Prostate gland (tissue), 2 donors: Measurements from ENCODE around the gene C1orf50. TPM values are rescaled to one million over a fixed set of nuclear protein-coding genes. Genes with fewer than 3 reads are reported as not detected.

Source experiments
- DNase-seq: peaks from one replicate; pipeline ENCODE4 v3.0.0-alpha.2; 2019; ENCODE audit warnings: low spot score
- H3K27ac ChIP-seq, 2 donors: fragments of 200-600 bp; sonication (generic); 2 replicates each; pipeline ENCODE4 v1.5.1; 2017 to 2019
- H3K27me3 ChIP-seq: fragments of 200-600 bp; sonication (generic); replicated peaks from 2 replicates; pipeline ENCODE4 v1.5.1; 2019; ENCODE audit not compliant: insufficient read depth
- H3K36me3 ChIP-seq, 2 donors: fragments of 200-600 bp; sonication (generic); 1 replicate in 1 of 2; 2 replicates in 1 of 2; pipeline versions ENCODE4 v1.5.1 to v1.8.1; 2017 to 2019
- H3K4me1 ChIP-seq: fragments of 200-600 bp; sonication (generic); replicated peaks from 2 replicates; pipeline ENCODE4 v1.5.1; 2019
- H3K4me3 ChIP-seq, 2 donors: fragments of 200-600 bp; sonication (generic); 2 replicates each; pipeline ENCODE4 v1.5.1; 2017 to 2019
- H3K9me3 ChIP-seq: fragments of 200-600 bp; sonication (generic); 2 replicates; pipeline ENCODE4 v1.5.1; 2017
- POLR2A ChIP-seq: fragments of 450-650 bp; IDR thresholded peaks from one replicate; pipeline ENCODE4 v1.6.1; 2016; ENCODE audit warnings: antibody characterized with exemption, mild to moderate bottlenecking
- POLR2AphosphoS5 ChIP-seq: sonication (generic); formaldehyde crosslinking; IDR thresholded peaks from one replicate; pipeline ENCODE4 v1.6.1; 2017; ENCODE audit warnings: antibody characterized with exemption
- WGBS: methylation state at CpG from one replicate; pipeline ENCODE4 v1.1.5; 2018; 5-methylcytosine and 5-hydroxymethylcytosine counted together
- intact Hi-C: fragments of 100-400 bp; cut with DNase I; formaldehyde crosslinking; loops from one replicate; pipeline ENCODE4 v1.14.2; 2022
- total RNA-seq, 2 donors: library from RNA; depleted of rRNA; stranded (reverse); fragments of >200 nt; gene quantifications; one replicate each; pipeline ENCODE4 v1.1.0, GENCODE V29; 2016
- TF ChIP-seq, protein P1 (sequence below), 4 experiments: fragments of 200-600 bp in 2 of 4; fragments of 450-650 bp in 2 of 4; sonication (generic) in 2 of 4; IDR thresholded peaks; 1 replicate in 3 of 4; 2 replicates in 1 of 4; pipeline ENCODE4 v1.5.1; 2016 to 2019; ENCODE audit warnings: antibody characterized with exemption in 4 of 4, mild to moderate bottlenecking in 2 of 4, moderate library complexity in 2 of 4

C1orf50 gene
- total RNA-seq, 2 donors from 2014 or later, result 3.3 to 3.6 TPM

DNA sequence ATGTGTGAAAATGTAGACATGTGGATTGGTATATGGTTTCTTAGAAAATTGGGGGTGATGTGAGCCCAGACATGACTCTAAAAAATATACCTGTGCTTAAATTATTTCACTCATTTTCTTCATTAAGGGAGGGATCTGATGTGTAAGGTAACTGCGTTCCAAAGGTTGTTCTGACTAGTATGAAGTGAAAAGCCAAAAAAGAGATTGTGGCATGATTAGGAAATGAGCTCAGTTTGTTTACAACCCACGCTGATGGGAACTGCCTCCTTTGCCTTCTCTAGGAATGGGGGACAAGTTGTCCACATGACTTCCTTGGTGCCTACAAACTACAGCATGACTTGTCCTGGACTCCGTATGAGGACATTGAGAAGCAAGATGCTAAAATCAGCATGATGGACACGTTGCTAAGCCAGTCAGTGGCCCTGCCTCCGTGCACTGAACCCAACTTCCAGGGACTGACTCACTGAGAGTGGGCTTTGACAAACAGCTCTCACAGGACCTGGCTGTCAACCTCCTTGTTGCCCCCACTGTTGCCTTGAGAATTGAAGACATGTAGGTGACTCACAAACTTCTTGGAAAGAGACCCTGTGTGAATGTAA, 8.0 kb downstream of the C1orf50 start:
- intact Hi-C loops, result loop anchor here (5.0 kb wide), 1 partner anchor 297 kb away; no protein-coding TSS in a partner anchor
- no peak for DNase-seq
- H3K4me1 ChIP-seq, result no peaks in the 10 kb centered on the region

DNA sequence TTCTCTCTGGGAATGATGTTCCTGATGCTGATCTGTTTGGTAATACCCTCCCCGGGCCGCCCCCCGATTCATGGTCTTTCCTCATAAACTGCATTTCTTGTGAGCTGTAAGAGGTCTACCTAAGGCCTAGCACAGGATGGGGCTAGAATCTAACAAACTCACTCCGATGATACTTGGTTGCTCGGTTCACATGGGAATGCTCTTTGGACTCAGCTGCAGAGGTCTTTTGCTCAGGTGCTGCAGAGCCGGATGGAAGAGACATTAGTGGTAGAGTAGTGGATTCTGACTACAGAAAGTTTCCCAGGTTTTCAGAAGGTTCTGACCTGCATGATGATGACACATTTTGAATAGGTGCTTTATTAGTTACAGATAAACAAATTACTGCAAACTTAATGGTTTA, 9.5 kb downstream of the C1orf50 start:
- no peak overlapping the region for H3K27ac ChIP-seq
- no peaks in the 10 kb centered on the region for H3K27me3 ChIP-seq
- H3K36me3 ChIP-seq, result peaks cover 7% of the 10 kb centered on the region in 2 donors
- TF ChIP-seq, protein P1, sequence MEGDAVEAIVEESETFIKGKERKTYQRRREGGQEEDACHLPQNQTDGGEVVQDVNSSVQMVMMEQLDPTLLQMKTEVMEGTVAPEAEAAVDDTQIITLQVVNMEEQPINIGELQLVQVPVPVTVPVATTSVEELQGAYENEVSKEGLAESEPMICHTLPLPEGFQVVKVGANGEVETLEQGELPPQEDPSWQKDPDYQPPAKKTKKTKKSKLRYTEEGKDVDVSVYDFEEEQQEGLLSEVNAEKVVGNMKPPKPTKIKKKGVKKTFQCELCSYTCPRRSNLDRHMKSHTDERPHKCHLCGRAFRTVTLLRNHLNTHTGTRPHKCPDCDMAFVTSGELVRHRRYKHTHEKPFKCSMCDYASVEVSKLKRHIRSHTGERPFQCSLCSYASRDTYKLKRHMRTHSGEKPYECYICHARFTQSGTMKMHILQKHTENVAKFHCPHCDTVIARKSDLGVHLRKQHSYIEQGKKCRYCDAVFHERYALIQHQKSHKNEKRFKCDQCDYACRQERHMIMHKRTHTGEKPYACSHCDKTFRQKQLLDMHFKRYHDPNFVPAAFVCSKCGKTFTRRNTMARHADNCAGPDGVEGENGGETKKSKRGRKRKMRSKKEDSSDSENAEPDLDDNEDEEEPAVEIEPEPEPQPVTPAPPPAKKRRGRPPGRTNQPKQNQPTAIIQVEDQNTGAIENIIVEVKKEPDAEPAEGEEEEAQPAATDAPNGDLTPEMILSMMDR (IDR thresholded peaks at IDR 0.05), result no peak
- TF ChIP-seq POLR2AphosphoS5, result no peak
- no peak for DNase-seq
- intact Hi-C loops, result loop anchor here (5.0 kb wide), 1 partner anchor 296 kb away; no protein-coding TSS in a partner anchor
- H3K4me1 ChIP-seq, result no peaks in the 10 kb centered on the region
- no peaks in the 10 kb centered on the region for H3K9me3 ChIP-seq
- H3K4me3 ChIP-seq, result no peak overlapping the region
- 95% methylated on average over 6 of the region's 6 CpGs for WGBS

More for the DNA sequence above, 8.0 kb downstream of the C1orf50 start:
- no peak overlapping the region for H3K4me3 ChIP-seq
- no peak overlapping the region for H3K27ac ChIP-seq
- peaks cover 7% of the 10 kb centered on the region in 2 donors for H3K36me3 ChIP-seq
- TF ChIP-seq POLR2AphosphoS5 (no peak), POLR2A (no peak)
- TF ChIP-seq, protein P1 (IDR thresholded peaks at IDR 0.05), result no peak
- H3K9me3 ChIP-seq, result no peaks in the 10 kb centered on the region
- H3K27me3 ChIP-seq, result no peaks in the 10 kb centered on the region
- 83% methylated on average over 5 of the region's 5 CpGs for WGBS

DNA sequence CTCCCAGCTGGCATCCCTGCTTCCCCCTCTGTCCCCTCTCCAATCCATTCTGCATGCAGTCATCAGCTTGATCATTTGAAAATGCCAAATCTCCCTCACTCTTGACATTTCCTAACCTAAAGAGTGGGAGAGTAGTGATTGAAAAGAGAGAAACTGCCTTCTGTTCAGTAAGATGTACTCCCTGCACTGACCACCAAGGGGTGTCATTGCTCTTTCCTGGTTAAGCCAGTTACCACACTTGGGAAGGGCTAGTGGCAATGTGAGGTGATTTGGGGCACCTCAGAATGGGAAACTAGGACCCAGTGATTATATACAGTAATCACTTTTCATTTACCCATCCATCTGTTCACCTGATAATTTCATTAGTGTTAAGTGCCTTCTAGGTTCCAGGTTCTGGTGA, 10.8 kb downstream of the C1orf50 start:
- no peak for TF ChIP-seq POLR2AphosphoS5
- TF ChIP-seq, protein P1 (IDR thresholded peaks at IDR 0.05), result peak in 3 of 4 experiments; percentile 25 to 59 (median 46)
- intact Hi-C loops, result loop anchor here (5.0 kb wide), 1 partner anchor 294 kb away; no protein-coding TSS in a partner anchor
- no peak for DNase-seq
- H3K27me3 ChIP-seq, result no peaks in the 10 kb centered on the region
- H3K4me3 ChIP-seq, result no peak overlapping the region
- H3K27ac ChIP-seq, result no peak overlapping the region
- H3K36me3 ChIP-seq, result peaks cover 7% of the 10 kb centered on the region in 2 donors
- no peaks in the 10 kb centered on the region for H3K9me3 ChIP-seq
- H3K4me1 ChIP-seq, result no peaks in the 10 kb centered on the region

DNA sequence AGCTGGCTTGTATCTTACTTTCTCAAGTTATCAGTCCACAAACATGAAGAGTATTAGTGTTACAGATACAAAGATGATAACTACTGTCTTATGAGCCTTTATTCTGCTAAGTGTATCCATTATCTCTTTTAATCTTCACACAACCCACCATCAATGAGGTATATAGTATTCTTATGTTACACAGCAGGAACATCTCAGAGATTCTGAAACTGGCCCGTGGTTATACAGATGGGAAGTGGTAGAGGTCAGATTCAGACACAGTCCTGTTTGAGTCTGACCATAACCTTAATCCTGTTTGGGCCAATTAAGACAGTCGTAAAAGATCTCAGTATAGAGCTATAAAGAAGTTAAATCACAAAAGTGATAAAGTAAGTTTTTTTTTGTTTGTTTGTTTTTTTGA, 12.7 kb downstream of the C1orf50 start:
- 62% methylated on average over 2 of the region's 2 CpGs for WGBS
- H3K36me3 ChIP-seq, result peaks cover 7% of the 10 kb centered on the region in 2 donors
- intact Hi-C loops, result loop anchor here (5.0 kb wide), 1 partner anchor 293 kb away; no protein-coding TSS in a partner anchor

More for the DNA sequence above, 12.7 kb downstream of the C1orf50 start:
- H3K4me1 ChIP-seq, result no peaks in the 10 kb centered on the region
- H3K9me3 ChIP-seq, result no peaks in the 10 kb centered on the region
- H3K4me3 ChIP-seq, result no peak overlapping the region
- TF ChIP-seq POLR2A (no peak), POLR2AphosphoS5 (no peak)
- TF ChIP-seq, protein P1 (IDR thresholded peaks at IDR 0.05), result no peak
- DNase-seq, result no peak
- no peaks in the 10 kb centered on the region for H3K27me3 ChIP-seq
- no peak overlapping the region for H3K27ac ChIP-seq
